Neural progenitor cell (in vitro differentiated cells): ENCODE measurements around the gene MRPS34.

ENCODE experiments used
- CTCF ChIP-seq: fragments of 200-600 bp; sonication (generic); IDR thresholded peaks from 2 replicates; pipeline ENCODE4 v1.5.1; 2017; ENCODE audit warnings: antibody characterized with exemption, mild to moderate bottlenecking
- EZH2 ChIP-seq: fragments of 200-600 bp; sonication (generic); IDR thresholded peaks from 2 replicates; pipeline ENCODE4 v1.6.1; 2017; ENCODE audit warnings: antibody characterized with exemption, mild to moderate bottlenecking, moderate library complexity

- TF ChIP-seq CTCF (peak; percentile 18), EZH2 (no peak)
These were observed 8.9 kb upstream of the MRPS34 start for GRCh38 chr16:1781758-1782407.
